B cell (primary cell): Measurements from ENCODE around the gene TP53BP1.

Experiments used
- EZH2 ChIP-seq: IDR thresholded peaks from 2 replicates; pipeline ENCODE4 v1.6.1; 2012; ENCODE audit warnings: borderline replicate concordance, low read depth, mild to moderate bottlenecking, moderate library complexity, low read length; ENCODE audit not compliant: insufficient read depth, poor library complexity, severe bottlenecking
- TF ChIP-seq, protein P1 (sequence below): fragments of 200-600 bp; IDR thresholded peaks from one replicate; pipeline ENCODE4 v1.8.0; 2022; ENCODE audit warnings: antibody characterized with exemption, mild to moderate bottlenecking

GRCh38 chr15:43463998-43464397 lies 29.0 kb downstream of the TP53BP1 start:
- TF ChIP-seq, protein P1, sequence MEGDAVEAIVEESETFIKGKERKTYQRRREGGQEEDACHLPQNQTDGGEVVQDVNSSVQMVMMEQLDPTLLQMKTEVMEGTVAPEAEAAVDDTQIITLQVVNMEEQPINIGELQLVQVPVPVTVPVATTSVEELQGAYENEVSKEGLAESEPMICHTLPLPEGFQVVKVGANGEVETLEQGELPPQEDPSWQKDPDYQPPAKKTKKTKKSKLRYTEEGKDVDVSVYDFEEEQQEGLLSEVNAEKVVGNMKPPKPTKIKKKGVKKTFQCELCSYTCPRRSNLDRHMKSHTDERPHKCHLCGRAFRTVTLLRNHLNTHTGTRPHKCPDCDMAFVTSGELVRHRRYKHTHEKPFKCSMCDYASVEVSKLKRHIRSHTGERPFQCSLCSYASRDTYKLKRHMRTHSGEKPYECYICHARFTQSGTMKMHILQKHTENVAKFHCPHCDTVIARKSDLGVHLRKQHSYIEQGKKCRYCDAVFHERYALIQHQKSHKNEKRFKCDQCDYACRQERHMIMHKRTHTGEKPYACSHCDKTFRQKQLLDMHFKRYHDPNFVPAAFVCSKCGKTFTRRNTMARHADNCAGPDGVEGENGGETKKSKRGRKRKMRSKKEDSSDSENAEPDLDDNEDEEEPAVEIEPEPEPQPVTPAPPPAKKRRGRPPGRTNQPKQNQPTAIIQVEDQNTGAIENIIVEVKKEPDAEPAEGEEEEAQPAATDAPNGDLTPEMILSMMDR = no peak
- TF ChIP-seq EZH2 = no peak
